ENCODE measurements around the gene TMEM97.

Gene TMEM97

GRCh38 chr17:28317099-28317965 is 1.7 kb upstream of the TMEM97 start:
- DNase-seq (ENCODE audit: low read depth): no peak

- no peak for DNase-seq (ENCODE audit: low read depth)
Observed at GRCh38 chr17:28317966-28318758, 838 bp upstream of the TMEM97 start.

DNA sequence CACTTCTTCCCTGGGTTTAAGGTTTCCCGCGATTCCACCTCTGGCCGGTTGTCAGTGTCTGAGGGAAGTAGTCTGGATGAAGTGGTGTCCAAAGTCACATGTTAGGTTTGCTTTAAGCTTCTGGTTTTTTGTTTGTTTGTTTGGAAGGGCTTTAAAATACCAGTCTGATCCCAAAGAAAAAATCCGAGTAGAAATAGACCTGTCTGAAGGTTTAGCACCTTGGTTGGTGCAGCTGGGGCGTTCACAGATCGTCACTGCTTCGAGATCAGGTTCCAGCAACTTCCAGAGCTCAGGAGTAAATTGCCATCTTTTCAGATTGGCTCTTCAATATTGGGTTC is 567 bp downstream of the TMEM97 start:
- DNase-seq (ENCODE audit: low read depth): no peak

GRCh38 chr17:28320215-28321061 is 1.4 kb downstream of the TMEM97 start:
- no peak for DNase-seq (ENCODE audit: low read depth)

GRCh38 chr17:28324267-28324745 is 5.3 kb downstream of the TMEM97 start:
- DNase-seq (ENCODE audit: low read depth): no peak

GRCh38 chr17:28324781-28325180 is 5.8 kb downstream of the TMEM97 start:
- no peak for DNase-seq (ENCODE audit: low read depth)

GRCh38 chr17:28325211-28325610 is 6.2 kb downstream of the TMEM97 start:
- DNase-seq (ENCODE audit: low read depth): no peak

DNA sequence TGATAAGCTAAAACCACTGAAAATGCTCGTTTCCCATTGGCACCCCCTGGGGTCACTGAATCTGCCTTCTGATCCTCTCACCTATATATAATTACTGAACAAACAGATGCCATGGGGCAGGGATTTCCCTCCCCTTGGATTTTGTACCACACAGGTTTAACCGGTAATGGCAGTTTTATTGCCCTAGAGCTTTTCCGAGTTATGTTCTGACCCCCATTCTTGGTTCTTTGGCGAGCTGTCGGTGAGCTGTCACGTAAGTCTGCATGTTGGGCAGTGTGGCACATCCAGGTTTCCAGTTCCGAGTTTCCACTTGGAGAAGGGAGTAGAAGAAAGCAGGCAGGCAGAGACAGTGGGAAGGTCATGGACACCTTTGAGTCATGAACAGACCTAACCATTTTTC is 7.1 kb downstream of the TMEM97 start:
- no peak for DNase-seq (ENCODE audit: low read depth)

GRCh38 chr17:28327031-28327607 is 8.1 kb downstream of the TMEM97 start:
- peak; percentile 59 for DNase-seq (ENCODE audit: low read depth)

DNA sequence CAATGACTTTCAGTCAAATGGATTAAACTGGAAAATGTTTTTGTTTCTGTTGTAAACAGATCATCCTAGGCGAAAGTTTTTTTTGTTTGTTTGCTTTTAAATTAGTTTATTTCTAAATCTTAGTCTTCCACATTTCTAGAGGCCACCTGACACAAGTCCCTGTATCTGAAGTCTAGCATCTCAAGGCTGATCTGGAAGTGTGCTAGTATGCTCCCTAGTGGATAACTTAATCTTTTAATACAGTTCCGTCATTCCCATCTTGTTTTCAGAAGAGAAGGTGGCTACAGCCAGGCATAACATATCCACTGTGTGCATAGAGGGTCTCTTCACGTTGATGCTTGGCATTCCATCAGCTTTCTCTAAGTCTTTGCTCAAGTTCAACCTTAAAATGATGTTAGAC is 8.7 kb downstream of the TMEM97 start:
- peak; percentile 38 for DNase-seq (ENCODE audit: low read depth)

GRCh38 chr17:28328325-28328724 is 9.3 kb downstream of the TMEM97 start:
- no peak for DNase-seq (ENCODE audit: low read depth)

GRCh38 chr17:28330671-28331070 is 11.7 kb downstream of the TMEM97 start:
- no peak for DNase-seq (ENCODE audit: low read depth)

- no peak for DNase-seq (ENCODE audit: low read depth)
Observed at GRCh38 chr17:28331891-28332420, 13.0 kb downstream of the TMEM97 start.

DNA sequence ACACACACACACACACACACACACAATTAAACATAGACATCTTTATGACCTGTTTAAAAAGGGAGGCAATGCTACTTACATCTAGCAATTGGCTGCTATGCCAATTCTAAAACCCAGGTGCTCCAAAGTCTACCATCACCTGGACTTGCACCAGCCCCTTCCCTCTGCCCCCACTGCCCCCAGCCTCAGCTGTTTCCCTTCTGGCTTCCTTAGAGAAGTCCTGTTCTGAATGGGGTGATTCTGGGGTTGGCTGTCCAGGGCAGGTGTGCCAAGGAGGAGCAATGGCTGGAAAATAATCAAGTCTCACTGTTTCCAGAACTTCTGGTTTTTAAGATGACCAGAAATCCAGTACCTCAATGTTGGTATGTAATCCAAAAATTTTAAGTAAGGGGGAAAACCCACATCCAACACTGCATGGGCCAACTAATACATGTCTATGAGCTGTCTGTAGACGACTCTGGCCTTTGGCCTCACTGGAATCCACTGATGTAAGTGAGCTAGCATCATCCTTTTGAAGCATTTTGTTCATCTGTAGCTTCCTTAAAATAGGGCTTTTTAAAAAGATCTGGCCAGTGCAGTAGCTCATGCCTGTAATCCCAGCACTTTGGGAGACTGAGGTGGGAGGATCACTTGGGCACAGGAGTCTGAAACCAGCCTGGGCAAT is 14.2 kb downstream of the TMEM97 start:
- no peak for DNase-seq (ENCODE audit: low read depth)

GRCh38 chr17:28334171-28334570 is 15.2 kb downstream of the TMEM97 start:
- no peak for DNase-seq (ENCODE audit: low read depth)

DNA sequence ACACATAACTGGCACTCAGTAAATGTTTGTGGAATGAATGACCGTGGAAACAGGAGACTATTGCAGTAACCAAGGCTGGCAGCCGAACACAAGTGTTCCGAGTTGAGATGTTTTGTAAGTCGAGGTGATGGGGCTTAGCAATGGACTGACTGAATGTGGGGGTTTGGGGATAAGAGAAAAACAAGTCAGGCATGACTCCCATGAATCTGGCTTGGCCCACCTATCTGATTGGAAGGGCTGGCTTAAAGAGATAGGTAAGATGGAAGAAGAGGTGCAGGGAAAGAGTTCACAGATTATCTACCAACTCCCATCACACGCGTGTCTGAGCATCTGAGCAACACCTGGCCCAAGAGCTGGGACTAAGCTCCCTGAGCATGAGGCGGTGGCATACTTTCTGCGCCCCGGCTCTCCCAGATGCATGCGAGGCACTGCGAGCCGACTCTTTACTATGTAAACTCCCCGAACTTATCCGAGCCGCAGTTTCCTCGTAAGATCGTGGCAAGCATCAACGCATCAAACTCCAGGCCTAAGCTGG is 15.7 kb downstream of the TMEM97 start:
- peak; percentile 50 for DNase-seq (ENCODE audit: low read depth)

GRCh38 chr17:28335201-28335958 is 16.4 kb downstream of the TMEM97 start, which contains the start of the genes IFT20 and TNFAIP1:
IFT20 (minus strand) TSS chr17:28335472; CDS start chr17:28331985, 3,487 bp downstream.
TNFAIP1 (plus strand) TSS chr17:28335761; CDS start chr17:28339522, 3,761 bp downstream.
- DNase-seq (ENCODE audit: low read depth): peak; percentile 100

DNA sequence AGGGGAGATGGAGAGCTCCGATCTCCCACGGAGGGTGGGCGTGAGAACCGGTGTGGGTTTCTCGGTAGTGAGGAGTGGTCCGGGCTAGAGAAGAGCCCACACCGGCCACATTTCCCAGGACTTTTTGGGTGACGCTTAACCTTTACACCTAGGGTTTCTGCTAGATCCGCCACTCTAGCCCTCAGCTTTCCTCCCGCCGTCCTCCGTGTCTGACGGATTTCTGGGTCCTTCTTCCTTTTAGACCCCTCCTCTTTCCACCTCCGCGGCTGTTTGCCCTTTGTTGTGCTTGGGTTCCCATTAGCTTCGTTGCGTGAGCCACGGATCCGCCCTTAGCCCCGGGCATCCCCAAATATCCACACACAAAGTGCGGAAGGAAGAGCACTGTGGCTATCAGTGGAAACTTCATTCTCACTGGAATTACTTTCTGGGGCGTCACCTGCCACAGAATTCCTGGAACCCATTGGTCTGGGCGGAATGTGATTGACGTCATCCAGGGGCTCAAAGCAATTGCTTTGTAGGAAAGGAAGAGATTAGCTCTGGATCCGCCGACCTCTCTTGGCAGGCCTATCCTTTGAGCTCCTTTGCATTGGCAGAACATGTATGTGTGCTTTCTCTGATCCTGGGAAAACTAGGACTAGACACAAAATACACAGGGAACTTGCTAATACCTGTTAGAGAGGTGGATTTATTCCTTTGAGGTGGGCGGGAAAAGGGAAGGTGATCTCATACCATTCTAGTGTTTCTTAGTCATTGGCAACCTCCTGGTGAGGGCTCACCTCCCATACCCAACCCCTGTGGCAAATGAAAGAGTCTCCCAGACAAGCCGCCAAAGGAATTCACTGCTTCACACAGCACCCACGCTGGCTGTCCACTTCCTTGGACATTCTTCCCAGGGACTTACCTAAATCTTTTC is 17.2 kb downstream of the TMEM97 start:
- peak; percentile 93 for DNase-seq (ENCODE audit: low read depth)
